Measurements from ENCODE around the gene PEBP1.

PEBP1 gene

GRCh38 chr12:118145798-118146156 is 9.9 kb downstream of the PEBP1 start:
- CTCF ChIA-PET, result interaction anchor here (0.6 kb wide), 1 partner anchor 1497 kb away, joined by 4 read pairs; no protein-coding TSS in a partner anchor
- Histone ChIP-seq H3K27ac (ENCODE audit: extremely low read depth, low read depth, low read length) (no peak overlapping the region), H3K36me3 (ENCODE audit: control insufficient read depth in 2 of 2, insufficient read depth in 1 of 2, low read length in 2 of 2) (peaks cover 56 to 72% of the 10 kb centered on the region in 2 experiments)

More at GRCh38 chr12:118145798-118146156, 9.9 kb downstream of the PEBP1 start:
- TF ChIP-seq, protein P1, sequence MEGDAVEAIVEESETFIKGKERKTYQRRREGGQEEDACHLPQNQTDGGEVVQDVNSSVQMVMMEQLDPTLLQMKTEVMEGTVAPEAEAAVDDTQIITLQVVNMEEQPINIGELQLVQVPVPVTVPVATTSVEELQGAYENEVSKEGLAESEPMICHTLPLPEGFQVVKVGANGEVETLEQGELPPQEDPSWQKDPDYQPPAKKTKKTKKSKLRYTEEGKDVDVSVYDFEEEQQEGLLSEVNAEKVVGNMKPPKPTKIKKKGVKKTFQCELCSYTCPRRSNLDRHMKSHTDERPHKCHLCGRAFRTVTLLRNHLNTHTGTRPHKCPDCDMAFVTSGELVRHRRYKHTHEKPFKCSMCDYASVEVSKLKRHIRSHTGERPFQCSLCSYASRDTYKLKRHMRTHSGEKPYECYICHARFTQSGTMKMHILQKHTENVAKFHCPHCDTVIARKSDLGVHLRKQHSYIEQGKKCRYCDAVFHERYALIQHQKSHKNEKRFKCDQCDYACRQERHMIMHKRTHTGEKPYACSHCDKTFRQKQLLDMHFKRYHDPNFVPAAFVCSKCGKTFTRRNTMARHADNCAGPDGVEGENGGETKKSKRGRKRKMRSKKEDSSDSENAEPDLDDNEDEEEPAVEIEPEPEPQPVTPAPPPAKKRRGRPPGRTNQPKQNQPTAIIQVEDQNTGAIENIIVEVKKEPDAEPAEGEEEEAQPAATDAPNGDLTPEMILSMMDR (tag by site-specific recombination; IDR thresholded peaks at IDR 0.05), result no peak
- TF ChIP-seq, protein P2, sequence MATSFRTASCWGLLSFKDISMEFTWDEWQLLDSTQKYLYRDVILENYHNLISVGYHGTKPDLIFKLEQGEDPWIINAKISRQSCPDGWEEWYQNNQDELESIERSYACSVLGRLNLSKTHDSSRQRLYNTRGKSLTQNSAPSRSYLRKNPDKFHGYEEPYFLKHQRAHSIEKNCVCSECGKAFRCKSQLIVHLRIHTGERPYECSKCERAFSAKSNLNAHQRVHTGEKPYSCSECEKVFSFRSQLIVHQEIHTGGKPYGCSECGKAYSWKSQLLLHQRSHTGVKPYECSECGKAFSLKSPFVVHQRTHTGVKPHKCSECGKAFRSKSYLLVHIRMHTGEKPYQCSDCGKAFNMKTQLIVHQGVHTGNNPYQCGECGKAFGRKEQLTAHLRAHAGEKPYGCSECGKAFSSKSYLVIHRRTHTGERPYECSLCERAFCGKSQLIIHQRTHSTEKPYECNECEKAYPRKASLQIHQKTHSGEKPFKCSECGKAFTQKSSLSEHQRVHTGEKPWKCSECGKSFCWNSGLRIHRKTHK (tag by site-specific recombination; IDR thresholded peaks at IDR 0.05), result no peak
- no peak for TF ChIP-seq ZNF221 (tag by site-specific recombination; IDR thresholded peaks at IDR 0.05; ENCODE audit: borderline replicate concordance)
- TF ChIP-seq SALL2 (tag by site-specific recombination; IDR thresholded peaks at IDR 0.05; ENCODE audit: borderline replicate concordance), result no peak
- no peak for TF ChIP-seq ZNF629 (tag by site-specific recombination; IDR thresholded peaks at IDR 0.05)
- TF ChIP-seq ZNF426 (tag by site-specific recombination; IDR thresholded peaks at IDR 0.05), result no peak
- TF ChIP-seq PRDM10 (tag by site-specific recombination; IDR thresholded peaks at IDR 0.05), result no peak
- TF ChIP-seq, protein P3, sequence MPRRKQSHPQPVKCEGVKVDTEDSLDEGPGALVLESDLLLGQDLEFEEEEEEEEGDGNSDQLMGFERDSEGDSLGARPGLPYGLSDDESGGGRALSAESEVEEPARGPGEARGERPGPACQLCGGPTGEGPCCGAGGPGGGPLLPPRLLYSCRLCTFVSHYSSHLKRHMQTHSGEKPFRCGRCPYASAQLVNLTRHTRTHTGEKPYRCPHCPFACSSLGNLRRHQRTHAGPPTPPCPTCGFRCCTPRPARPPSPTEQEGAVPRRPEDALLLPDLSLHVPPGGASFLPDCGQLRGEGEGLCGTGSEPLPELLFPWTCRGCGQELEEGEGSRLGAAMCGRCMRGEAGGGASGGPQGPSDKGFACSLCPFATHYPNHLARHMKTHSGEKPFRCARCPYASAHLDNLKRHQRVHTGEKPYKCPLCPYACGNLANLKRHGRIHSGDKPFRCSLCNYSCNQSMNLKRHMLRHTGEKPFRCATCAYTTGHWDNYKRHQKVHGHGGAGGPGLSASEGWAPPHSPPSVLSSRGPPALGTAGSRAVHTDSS (tag by site-specific recombination; IDR thresholded peaks at IDR 0.05), result no peak
- no peak for TF ChIP-seq HOXD13 (CRISPR knock-in tag; IDR thresholded peaks at IDR 0.05; ENCODE audit: borderline replicate concordance)
- TF ChIP-seq ZNF768 (tag by site-specific recombination; IDR thresholded peaks at IDR 0.05), result no peak
- TF ChIP-seq, protein P4, sequence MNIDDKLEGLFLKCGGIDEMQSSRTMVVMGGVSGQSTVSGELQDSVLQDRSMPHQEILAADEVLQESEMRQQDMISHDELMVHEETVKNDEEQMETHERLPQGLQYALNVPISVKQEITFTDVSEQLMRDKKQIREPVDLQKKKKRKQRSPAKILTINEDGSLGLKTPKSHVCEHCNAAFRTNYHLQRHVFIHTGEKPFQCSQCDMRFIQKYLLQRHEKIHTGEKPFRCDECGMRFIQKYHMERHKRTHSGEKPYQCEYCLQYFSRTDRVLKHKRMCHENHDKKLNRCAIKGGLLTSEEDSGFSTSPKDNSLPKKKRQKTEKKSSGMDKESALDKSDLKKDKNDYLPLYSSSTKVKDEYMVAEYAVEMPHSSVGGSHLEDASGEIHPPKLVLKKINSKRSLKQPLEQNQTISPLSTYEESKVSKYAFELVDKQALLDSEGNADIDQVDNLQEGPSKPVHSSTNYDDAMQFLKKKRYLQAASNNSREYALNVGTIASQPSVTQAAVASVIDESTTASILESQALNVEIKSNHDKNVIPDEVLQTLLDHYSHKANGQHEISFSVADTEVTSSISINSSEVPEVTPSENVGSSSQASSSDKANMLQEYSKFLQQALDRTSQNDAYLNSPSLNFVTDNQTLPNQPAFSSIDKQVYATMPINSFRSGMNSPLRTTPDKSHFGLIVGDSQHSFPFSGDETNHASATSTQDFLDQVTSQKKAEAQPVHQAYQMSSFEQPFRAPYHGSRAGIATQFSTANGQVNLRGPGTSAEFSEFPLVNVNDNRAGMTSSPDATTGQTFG (tag by site-specific recombination; IDR thresholded peaks at IDR 0.05; ENCODE audit: borderline replicate concordance), result no peak
- TF ChIP-seq ZFP37 (tag by site-specific recombination; IDR thresholded peaks at IDR 0.05), result no peak
- no peak for TF ChIP-seq TSHZ1 (tag by site-specific recombination; IDR thresholded peaks at IDR 0.05; ENCODE audit: borderline replicate concordance)
- no peak for TF ChIP-seq ZNF544 (tag by site-specific recombination; IDR thresholded peaks at IDR 0.05)
- TF ChIP-seq ZNF830 (tag by site-specific recombination; IDR thresholded peaks at IDR 0.05; ENCODE audit: low read depth), result no peak
- TF ChIP-seq ZNF184 (tag by site-specific recombination; IDR thresholded peaks at IDR 0.05), result no peak
- TF ChIP-seq ZNF23 (tag by site-specific recombination; IDR thresholded peaks at IDR 0.05; ENCODE audit: borderline replicate concordance), result no peak
- TF ChIP-seq ZNF623 (tag by site-specific recombination; IDR thresholded peaks at IDR 0.05), result no peak
- no peak for TF ChIP-seq KLF10 (tag by site-specific recombination; IDR thresholded peaks at IDR 0.05)
- TF ChIP-seq BCL6B (tag by site-specific recombination; IDR thresholded peaks at IDR 0.05), result no peak
- no peaks in the 10 kb centered on the region for H3K4me1 ChIP-seq (ENCODE audit: control insufficient read depth, insufficient read depth, low read length)
- H3K4me3 ChIP-seq (ENCODE audit: low read depth, low read length), result no peak overlapping the region
- H3K9me3 ChIP-seq (ENCODE audit: control insufficient read depth, insufficient read depth, low read depth, low read length), result no peaks in the 10 kb centered on the region
- POLR2A ChIA-PET, result no interaction called here
